Measurements from ENCODE around the gene INTS1. TPM values are rescaled to one million over a fixed set of nuclear protein-coding genes. Genes with fewer than 3 reads are reported as not detected.

Gene INTS1, protein sequence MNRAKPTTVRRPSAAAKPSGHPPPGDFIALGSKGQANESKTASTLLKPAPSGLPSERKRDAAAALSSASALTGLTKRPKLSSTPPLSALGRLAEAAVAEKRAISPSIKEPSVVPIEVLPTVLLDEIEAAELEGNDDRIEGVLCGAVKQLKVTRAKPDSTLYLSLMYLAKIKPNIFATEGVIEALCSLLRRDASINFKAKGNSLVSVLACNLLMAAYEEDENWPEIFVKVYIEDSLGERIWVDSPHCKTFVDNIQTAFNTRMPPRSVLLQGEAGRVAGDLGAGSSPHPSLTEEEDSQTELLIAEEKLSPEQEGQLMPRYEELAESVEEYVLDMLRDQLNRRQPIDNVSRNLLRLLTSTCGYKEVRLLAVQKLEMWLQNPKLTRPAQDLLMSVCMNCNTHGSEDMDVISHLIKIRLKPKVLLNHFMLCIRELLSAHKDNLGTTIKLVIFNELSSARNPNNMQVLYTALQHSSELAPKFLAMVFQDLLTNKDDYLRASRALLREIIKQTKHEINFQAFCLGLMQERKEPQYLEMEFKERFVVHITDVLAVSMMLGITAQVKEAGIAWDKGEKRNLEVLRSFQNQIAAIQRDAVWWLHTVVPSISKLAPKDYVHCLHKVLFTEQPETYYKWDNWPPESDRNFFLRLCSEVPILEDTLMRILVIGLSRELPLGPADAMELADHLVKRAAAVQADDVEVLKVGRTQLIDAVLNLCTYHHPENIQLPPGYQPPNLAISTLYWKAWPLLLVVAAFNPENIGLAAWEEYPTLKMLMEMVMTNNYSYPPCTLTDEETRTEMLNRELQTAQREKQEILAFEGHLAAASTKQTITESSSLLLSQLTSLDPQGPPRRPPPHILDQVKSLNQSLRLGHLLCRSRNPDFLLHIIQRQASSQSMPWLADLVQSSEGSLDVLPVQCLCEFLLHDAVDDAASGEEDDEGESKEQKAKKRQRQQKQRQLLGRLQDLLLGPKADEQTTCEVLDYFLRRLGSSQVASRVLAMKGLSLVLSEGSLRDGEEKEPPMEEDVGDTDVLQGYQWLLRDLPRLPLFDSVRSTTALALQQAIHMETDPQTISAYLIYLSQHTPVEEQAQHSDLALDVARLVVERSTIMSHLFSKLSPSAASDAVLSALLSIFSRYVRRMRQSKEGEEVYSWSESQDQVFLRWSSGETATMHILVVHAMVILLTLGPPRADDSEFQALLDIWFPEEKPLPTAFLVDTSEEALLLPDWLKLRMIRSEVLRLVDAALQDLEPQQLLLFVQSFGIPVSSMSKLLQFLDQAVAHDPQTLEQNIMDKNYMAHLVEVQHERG (N-terminal part only)
- total RNA-seq = 10 to 100 TPM; 86.4 to 92.5 TPM

DNA sequence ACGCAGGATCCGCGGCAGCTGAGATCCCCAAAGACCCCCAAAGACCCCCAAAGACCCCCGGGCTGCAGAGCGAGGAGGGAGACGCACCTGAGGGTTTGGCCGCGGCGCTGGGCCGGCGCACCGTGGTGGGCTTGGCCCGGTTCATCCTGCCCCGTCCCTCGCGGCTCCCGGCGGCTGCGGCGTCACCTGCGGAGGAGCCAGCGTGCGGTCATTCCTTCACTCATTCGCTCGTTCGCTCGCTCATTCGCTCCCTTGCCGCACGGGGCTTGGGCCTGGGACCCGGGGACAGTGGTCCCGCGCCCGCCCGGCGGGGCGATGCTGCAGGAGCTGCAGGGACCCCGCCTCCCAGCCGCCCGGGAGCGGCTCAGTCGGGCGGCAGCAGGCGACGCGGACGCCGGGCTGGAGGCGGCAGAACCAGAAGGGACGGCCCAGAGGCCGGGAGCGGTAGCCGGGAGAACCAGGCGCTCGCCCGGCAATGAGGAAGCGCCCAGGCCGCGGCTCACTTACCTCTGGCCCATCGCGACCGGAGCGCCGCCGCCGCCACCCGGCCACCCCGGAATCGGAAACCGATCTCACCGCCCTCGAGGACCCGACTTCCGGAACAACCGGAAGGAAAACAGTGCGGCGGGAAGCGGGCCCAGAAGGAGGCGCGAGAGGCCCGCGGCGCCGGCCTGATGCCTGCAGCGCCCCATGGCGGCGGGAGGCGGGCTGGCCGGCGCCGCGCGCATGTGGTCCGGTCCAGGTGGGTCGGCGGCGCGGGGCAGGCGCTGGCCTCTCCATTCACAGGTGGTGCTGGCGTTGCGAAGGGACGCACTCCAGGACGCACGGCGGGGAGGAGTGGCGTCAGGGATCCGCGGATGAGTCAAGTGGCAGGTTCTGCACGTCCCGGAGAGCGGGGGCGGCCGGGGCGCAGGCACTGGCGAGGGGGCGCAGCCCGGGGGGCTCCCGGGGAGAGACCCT is at the start of gene INTS1:
Gene INTS1 (minus strand): TSS at position 574 of the 960 bp plus-strand sequence. CDS start 429 bp downstream, at position 145.
- Mint-ChIP-seq H3K4me3 (peak within 1 kb of the TSS; percentile 91), H3K27me3 (no peaks in the 10 kb centered on the region), H3K36me3 (peaks cover 20% of the 10 kb centered on the region), H3K27ac (peak within 1 kb of the TSS; percentile 80), H3K9me3 (no peaks in the 10 kb centered on the region), H3K4me1 (ENCODE audit: low read depth) (peaks cover 30% of the 10 kb centered on the region)
- peak; percentile 93 for DNase-seq
- POLR2A ChIA-PET = interaction anchor here (1.0 kb wide), 1 partner anchor 29 kb away, joined by 3 read pairs; no protein-coding TSS in a partner anchor
- intact Hi-C loops (cut with micrococcal nuclease) = loop anchor here (1.0 to 5.0 kb wide), 3 partner anchors 28 to 68 kb away; partner anchors contain the start of gene PSMG3
- CTCF ChIA-PET = interaction anchor here (1.4 kb wide), 1 partner anchor 52 kb away, joined by 4 read pairs; the partner anchor contains the start of gene TMEM184A

DNA sequence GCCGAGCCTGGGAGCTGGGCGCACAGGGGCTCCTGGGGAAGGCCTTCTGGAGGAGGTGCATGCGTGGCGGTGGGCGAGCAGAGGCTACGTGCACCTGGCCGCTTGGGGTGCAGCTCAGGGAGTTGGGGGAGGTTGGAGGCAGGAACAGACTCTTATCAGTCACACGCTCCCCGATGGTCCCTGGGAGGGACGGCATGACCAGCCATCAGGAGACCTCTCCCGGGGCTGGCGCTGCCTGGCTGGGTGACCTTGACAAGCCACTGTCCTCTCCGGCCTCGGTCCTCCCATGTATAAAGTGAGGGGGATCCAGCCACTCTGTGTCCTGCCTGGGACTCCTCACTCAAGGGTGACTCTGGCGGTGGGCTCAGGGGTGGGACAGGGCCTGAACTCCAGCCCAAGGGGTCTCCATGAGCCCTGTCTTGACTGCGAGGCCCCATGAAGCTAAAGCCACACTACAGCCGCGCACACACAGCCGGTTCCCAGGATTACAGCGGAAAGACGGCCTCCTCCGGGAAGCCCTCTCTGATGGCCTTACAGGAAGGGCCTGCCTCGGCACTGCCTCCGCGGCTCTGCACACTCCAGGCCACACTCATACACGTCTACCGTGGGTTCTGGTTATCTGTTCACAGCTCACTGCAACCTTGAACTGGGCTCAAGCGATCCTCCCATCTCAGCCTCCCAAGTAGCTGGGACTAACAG is 49.5 kb upstream of the INTS1 start:
- no peak overlapping the region for H3K27ac Mint-ChIP-seq
- H3K27me3 Mint-ChIP-seq = no peaks in the 10 kb centered on the region
- no peaks in the 10 kb centered on the region for H3K36me3 Mint-ChIP-seq
- H3K4me1 Mint-ChIP-seq (ENCODE audit: low read depth) = no peaks in the 10 kb centered on the region
- DNase-seq = no peak
- intact Hi-C loops (cut with micrococcal nuclease) = no loop called here
- H3K4me3 Mint-ChIP-seq = no peak overlapping the region
- CTCF ChIA-PET = no interaction called here
- POLR2A ChIA-PET = no interaction called here
- no peaks in the 10 kb centered on the region for H3K9me3 Mint-ChIP-seq

DNA sequence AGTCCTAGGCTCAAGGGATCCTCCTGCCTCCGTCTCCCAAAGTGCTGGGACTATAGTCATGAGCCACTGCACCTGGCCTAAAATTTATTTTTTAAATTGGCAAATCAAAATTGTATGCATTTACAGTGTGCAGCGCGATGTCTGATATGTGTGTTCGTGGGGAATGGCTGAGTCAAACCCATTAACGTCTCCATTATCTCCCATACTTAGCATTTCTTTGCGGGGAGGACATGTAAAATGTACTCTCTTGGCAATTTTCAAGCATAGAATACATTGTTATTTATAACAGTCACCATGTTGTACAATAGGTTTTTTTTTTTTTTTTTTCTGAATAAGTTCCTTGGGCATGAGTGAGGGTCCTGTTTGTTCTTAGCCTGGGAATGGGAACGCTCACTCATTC is 48.0 kb upstream of the INTS1 start:
- POLR2A ChIA-PET = no interaction called here
- CTCF ChIA-PET = no interaction called here
- Mint-ChIP-seq H3K36me3 (no peaks in the 10 kb centered on the region), H3K4me3 (no peak overlapping the region), H3K4me1 (ENCODE audit: low read depth) (no peaks in the 10 kb centered on the region), H3K27me3 (no peaks in the 10 kb centered on the region), H3K9me3 (no peaks in the 10 kb centered on the region), H3K27ac (no peak overlapping the region)
- DNase-seq = no peak
- intact Hi-C loops (cut with micrococcal nuclease) = no loop called here

DNA sequence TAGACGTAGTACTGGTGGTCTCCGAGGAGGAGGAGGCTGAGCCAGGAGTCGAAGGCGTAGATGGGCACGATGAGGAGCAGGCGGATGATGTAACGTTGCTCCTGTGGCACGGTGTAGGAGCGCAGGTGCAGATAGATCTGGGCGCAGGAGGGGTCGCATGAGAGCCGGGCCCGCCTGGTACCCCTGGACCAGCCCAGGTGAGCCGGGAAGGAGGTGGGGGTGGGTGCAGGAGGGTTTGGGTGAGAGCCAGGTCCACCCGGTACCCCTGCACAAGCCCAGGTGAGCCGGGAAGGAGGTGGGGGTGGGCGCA is 46.6 kb upstream of the INTS1 start:
- H3K4me3 Mint-ChIP-seq = no peak overlapping the region
- no peaks in the 10 kb centered on the region for H3K4me1 Mint-ChIP-seq (ENCODE audit: low read depth)
- H3K27me3 Mint-ChIP-seq = no peaks in the 10 kb centered on the region
- ChIA-PET POLR2A (no interaction called here), CTCF (no interaction called here)
- no peaks in the 10 kb centered on the region for H3K9me3 Mint-ChIP-seq
- intact Hi-C loops (cut with micrococcal nuclease) = no loop called here
- DNase-seq = no peak
- H3K27ac Mint-ChIP-seq = no peak overlapping the region
- H3K36me3 Mint-ChIP-seq = no peaks in the 10 kb centered on the region

DNA sequence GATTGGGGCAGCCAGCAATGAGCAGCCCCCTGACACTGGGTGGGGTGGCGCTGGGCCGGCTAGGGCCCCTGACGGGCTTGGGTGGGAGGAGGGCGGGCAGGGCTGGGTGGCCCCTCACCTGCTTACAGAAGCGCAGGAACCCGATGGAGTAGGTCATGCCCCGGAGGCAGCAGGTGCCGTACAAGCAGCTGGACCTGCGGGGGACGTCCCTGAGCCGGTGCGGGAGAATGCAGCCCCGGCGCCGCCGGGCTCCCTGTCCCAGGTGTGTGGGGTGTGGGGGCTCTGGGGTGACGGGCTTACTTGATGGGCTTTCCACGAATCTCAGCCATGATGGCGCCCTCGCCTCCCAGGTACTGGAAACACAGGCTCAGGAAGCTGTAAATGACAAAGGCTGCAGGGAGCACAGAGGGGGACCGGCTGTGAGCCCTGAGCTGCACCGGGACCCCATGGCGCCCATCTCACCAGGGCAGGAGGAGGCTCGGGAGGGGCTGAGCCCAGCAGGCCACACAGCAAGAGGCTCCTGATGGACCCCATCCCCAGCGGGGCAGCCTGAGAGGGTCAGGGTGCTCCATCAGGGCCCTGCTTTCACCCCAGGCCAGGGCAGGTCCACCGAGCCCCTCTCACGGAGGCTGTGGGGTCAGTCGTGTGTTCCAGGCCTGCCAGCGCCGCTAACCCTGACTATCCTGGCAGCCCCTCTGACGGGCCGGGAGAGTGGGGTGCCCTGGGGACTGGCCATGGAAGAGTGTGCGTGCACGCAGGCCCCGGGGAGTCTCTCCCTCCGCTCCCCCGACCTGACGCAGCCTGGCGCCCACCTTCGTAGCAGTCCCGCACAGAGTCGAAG is 46.0 kb upstream of the INTS1 start:
- Mint-ChIP-seq H3K9me3 (no peaks in the 10 kb centered on the region), H3K27ac (no peak overlapping the region), H3K36me3 (no peaks in the 10 kb centered on the region), H3K27me3 (no peaks in the 10 kb centered on the region), H3K4me1 (ENCODE audit: low read depth) (no peaks in the 10 kb centered on the region), H3K4me3 (no peak overlapping the region)
- ChIA-PET CTCF (no interaction called here), POLR2A (no interaction called here)
- DNase-seq = no peak
- intact Hi-C loops (cut with micrococcal nuclease) = no loop called here

DNA sequence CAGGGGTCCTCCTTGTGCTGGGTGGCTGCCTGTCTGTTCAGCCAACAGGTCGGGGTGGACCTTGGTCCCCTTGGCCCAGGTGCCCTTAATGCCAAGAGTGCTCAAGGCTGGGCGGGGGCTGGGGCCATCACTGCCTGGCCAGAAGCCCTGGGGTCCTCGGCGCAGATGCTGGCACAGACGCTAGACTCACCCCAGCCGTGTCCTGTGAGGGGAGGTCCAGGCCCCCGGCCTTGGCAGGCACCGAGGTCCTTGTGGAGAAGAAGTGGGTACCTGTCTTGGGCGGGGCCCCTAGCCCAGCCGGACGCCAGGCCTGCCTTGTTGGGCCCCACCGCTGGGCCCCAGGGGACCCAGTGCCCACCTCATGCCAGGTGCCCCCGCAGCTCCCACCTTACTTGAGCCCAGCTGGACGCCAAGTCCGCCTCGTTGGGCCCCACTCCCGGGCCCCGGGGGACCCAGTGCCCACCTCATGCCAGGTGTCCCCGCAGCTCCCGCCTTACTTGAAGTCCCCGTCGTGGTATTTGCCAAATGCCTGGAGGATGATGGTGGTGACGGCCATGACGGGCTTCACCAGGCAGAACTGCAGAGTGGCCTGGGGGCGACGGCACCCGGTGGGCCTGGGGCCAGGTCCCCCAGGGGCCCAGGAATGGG is 45.3 kb upstream of the INTS1 start:
- intact Hi-C loops (cut with micrococcal nuclease) = no loop called here
- Mint-ChIP-seq H3K36me3 (no peaks in the 10 kb centered on the region), H3K9me3 (no peaks in the 10 kb centered on the region), H3K27me3 (no peaks in the 10 kb centered on the region), H3K4me1 (ENCODE audit: low read depth) (no peaks in the 10 kb centered on the region), H3K4me3 (no peak overlapping the region), H3K27ac (no peak overlapping the region)
- DNase-seq = no peak
- ChIA-PET CTCF (no interaction called here), POLR2A (no interaction called here)

GRCh38 chr7:1548944-1549343 is 44.8 kb upstream of the INTS1 start:
- H3K36me3 Mint-ChIP-seq = no peaks in the 10 kb centered on the region
- no peaks in the 10 kb centered on the region for H3K27me3 Mint-ChIP-seq
- CTCF ChIA-PET = no interaction called here
- no peaks in the 10 kb centered on the region for H3K9me3 Mint-ChIP-seq
- no peak overlapping the region for H3K27ac Mint-ChIP-seq
- POLR2A ChIA-PET = interaction anchor here (1.0 kb wide), 1 partner anchor 15 kb away, joined by 3 read pairs; no protein-coding TSS in a partner anchor
- DNase-seq = no peak
- no peak overlapping the region for H3K4me3 Mint-ChIP-seq
- intact Hi-C loops (cut with micrococcal nuclease) = no loop called here
- H3K4me1 Mint-ChIP-seq (ENCODE audit: low read depth) = no peaks in the 10 kb centered on the region

DNA sequence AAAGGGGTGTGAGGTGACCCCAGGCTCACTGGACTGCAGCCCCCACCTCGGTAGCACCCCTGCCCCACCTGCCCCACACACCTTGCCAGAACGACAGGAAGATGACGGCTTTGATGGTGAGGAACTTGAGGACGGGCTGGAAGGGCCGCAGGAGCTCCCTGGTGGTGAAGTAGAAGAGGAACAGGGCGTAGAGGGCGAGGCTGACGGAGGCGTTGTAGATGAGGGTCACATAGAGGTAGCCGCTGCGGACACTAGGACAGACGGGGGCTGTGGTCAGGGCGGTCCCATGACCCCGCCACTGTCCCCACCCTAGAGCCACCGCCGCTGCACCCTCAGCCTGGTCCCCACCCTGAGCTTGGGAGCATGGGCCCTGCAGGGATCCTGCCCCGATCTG is 44.2 kb upstream of the INTS1 start:
- Mint-ChIP-seq H3K4me1 (ENCODE audit: low read depth) (no peaks in the 10 kb centered on the region), H3K36me3 (no peaks in the 10 kb centered on the region), H3K4me3 (no peak overlapping the region), H3K27ac (no peak overlapping the region), H3K9me3 (no peaks in the 10 kb centered on the region), H3K27me3 (no peaks in the 10 kb centered on the region)
- ChIA-PET CTCF (no interaction called here), POLR2A (interaction anchor here (1.0 kb wide), 1 partner anchor 15 kb away, joined by 3 read pairs; no protein-coding TSS in a partner anchor)
- intact Hi-C loops (cut with micrococcal nuclease) = no loop called here
- peak; percentile 22 for DNase-seq

GRCh38 chr7:1547777-1548437 is 43.7 kb upstream of the INTS1 start:
- DNase-seq = no peak
- no peak overlapping the region for H3K4me3 Mint-ChIP-seq
- no peaks in the 10 kb centered on the region for H3K36me3 Mint-ChIP-seq
- H3K9me3 Mint-ChIP-seq = no peaks in the 10 kb centered on the region
- H3K27ac Mint-ChIP-seq = no peak overlapping the region
- no peaks in the 10 kb centered on the region for H3K4me1 Mint-ChIP-seq (ENCODE audit: low read depth)
- H3K27me3 Mint-ChIP-seq = no peaks in the 10 kb centered on the region
- intact Hi-C loops (cut with micrococcal nuclease) = no loop called here
- CTCF ChIA-PET = no interaction called here
- POLR2A ChIA-PET = interaction anchor here (1.0 to 1.2 kb wide), 2 partner anchors 12 to 14 kb away, joined by 3 read pairs; no protein-coding TSS in a partner anchor

All from activated CD4-positive, alpha-beta memory T cell treated with anti-CD3 and anti-CD28 coated beads for 36 hours (primary cell).